Measurements from ENCODE around the gene SKIL.

DNA sequence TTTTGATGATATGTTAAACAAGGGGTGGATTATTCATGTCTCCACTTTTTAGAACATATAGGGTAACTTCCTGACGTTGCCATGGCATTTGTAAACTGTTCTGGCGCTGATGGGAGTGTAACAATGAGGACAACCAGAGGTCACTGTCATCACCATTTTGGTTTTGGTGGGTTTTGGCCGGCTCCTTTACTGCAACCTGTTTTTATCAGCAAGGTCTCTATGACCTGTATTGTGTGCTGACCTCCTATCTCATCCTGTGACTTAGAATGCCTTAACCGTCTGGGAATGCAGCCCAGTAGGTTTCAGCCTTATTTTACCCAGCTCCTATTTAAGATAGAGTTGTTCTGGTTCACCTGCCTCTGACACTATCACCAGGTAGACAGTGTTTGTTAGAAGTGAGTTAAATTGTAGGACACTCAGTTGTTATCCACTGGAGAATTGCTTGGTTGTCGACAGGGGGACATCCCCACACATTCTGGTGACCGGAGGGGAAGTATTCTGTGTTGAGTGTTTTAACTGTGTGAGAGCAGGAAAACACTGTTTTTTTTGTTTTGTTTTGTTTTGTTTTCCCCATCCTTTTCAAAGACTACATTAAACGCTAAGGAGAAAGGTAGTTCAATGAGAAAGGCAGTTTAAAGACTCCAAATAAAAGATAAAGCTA is 36.9 kb upstream of the SKIL start:
- TF ChIP-seq, protein P1, sequence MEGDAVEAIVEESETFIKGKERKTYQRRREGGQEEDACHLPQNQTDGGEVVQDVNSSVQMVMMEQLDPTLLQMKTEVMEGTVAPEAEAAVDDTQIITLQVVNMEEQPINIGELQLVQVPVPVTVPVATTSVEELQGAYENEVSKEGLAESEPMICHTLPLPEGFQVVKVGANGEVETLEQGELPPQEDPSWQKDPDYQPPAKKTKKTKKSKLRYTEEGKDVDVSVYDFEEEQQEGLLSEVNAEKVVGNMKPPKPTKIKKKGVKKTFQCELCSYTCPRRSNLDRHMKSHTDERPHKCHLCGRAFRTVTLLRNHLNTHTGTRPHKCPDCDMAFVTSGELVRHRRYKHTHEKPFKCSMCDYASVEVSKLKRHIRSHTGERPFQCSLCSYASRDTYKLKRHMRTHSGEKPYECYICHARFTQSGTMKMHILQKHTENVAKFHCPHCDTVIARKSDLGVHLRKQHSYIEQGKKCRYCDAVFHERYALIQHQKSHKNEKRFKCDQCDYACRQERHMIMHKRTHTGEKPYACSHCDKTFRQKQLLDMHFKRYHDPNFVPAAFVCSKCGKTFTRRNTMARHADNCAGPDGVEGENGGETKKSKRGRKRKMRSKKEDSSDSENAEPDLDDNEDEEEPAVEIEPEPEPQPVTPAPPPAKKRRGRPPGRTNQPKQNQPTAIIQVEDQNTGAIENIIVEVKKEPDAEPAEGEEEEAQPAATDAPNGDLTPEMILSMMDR (IDR thresholded peaks at IDR 0.05), result no peak
- TF ChIP-seq POLR2A (IDR thresholded peaks at IDR 0.05), result no peak

Measured in heart left ventricle (tissue), 13 donors.